HCT116 (cell line): Measurements from ENCODE around the gene DPP10.

Source experiments
- CEBPB ChIP-seq: IDR thresholded peaks from 2 replicates; pipeline ENCODE4 v1.6.1; 2012; ENCODE audit warnings: low read depth
- EZH2 ChIP-seq: fragments of 200-600 bp; sonication (generic); IDR thresholded peaks from 2 replicates; pipeline ENCODE4 v1.6.1; 2017; ENCODE audit warnings: antibody characterized with exemption, mixed run types
- EZH2phosphoT487 ChIP-seq: fragments of 200-600 bp; IDR thresholded peaks from 2 replicates; pipeline ENCODE4 v1.6.1; 2018; ENCODE audit warnings: antibody characterized with exemption, borderline replicate concordance
- JUND ChIP-seq: IDR thresholded peaks from 2 replicates; pipeline ENCODE4 v1.6.1; 2012
- POLR2A ChIP-seq: IDR thresholded peaks from 2 replicates; pipeline ENCODE4 v1.7.0; 2011; ENCODE audit warnings: borderline replicate concordance; ENCODE audit not compliant: insufficient read depth, insufficient read length; ENCODE audit errors: extremely low read depth
- POLR2AphosphoS5 ChIP-seq: IDR thresholded peaks from 2 replicates; pipeline ENCODE4 v1.6.1; 2011; ENCODE audit warnings: mild to moderate bottlenecking, low read depth, low read length, moderate library complexity
- RAD21 ChIP-seq: IDR thresholded peaks from 2 replicates; pipeline ENCODE4 v1.6.1; 2012; ENCODE audit warnings: low read depth, mild to moderate bottlenecking
- SP1 ChIP-seq: IDR thresholded peaks from 2 replicates; pipeline ENCODE4 v1.6.1; 2012; ENCODE audit warnings: low read depth
- SRF ChIP-seq: IDR thresholded peaks from 2 replicates; pipeline ENCODE4 v1.6.1; 2012; ENCODE audit warnings: low read depth
- YY1 ChIP-seq: IDR thresholded peaks from 2 replicates; pipeline ENCODE4 v1.6.1; 2011; ENCODE audit warnings: low read length, low read depth, moderate library complexity, mild to moderate bottlenecking; ENCODE audit not compliant: insufficient replicate concordance; ENCODE audit errors: extremely low read depth
- ZNF274 ChIP-seq: fragments of 200-500 bp; sonication (Bioruptor generic); IDR thresholded peaks from 2 replicates; pipeline ENCODE4 v1.6.1; 2014; ENCODE audit warnings: mild to moderate bottlenecking, low read depth, low read length, inconsistent platforms
- TF ChIP-seq, protein P1 (sequence below): IDR thresholded peaks from 2 replicates; pipeline ENCODE4 v1.6.1; 2012
- TF ChIP-seq, protein P2 (sequence below), 3 experiments: fragments of 200-600 bp in 1 of 3; sonication (generic) in 1 of 3; IDR thresholded peaks in 2 of 3; conservative IDR thresholded peaks in 1 of 3; 2 replicates each; pipeline ENCODE4 v1.5.1; 2012 to 2017; ENCODE audit warnings: low read depth in 2 of 3, low read length in 2 of 3, antibody characterized with exemption in 1 of 3, borderline replicate concordance in 1 of 3, control low read depth in 1 of 3, mild to moderate bottlenecking in 1 of 3, mixed read lengths in 1 of 3, mixed run types in 1 of 3, moderate library complexity in 1 of 3; ENCODE audit not compliant: insufficient read depth in 1 of 3
- TF ChIP-seq, protein P3 (sequence below): IDR thresholded peaks from 2 replicates; pipeline ENCODE4 v1.6.1; 2012; ENCODE audit warnings: low read depth

DNA sequence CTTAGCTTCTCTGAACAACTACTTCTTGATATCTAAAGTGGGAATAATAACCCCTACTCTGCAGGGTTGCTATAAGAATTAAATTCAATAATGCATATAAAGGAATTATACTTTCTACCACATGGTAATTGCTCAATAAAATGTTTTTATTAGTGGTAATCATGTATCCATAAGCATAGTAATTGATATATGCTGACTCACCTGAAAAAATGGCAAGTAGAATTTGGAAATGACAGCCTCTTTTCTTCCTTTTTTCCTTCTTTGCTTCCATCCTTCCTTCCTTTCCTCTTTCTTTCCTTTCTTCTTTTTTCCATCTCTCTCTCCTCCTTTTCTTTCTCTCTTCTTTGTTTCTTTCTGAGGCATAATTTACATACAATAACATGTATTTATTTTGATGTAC is 65.3 kb downstream of the DPP10 start:
- no peak for TF ChIP-seq YY1
- TF ChIP-seq, protein P1, sequence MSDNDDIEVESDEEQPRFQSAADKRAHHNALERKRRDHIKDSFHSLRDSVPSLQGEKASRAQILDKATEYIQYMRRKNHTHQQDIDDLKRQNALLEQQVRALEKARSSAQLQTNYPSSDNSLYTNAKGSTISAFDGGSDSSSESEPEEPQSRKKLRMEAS: no peak
- TF ChIP-seq, protein P2, sequence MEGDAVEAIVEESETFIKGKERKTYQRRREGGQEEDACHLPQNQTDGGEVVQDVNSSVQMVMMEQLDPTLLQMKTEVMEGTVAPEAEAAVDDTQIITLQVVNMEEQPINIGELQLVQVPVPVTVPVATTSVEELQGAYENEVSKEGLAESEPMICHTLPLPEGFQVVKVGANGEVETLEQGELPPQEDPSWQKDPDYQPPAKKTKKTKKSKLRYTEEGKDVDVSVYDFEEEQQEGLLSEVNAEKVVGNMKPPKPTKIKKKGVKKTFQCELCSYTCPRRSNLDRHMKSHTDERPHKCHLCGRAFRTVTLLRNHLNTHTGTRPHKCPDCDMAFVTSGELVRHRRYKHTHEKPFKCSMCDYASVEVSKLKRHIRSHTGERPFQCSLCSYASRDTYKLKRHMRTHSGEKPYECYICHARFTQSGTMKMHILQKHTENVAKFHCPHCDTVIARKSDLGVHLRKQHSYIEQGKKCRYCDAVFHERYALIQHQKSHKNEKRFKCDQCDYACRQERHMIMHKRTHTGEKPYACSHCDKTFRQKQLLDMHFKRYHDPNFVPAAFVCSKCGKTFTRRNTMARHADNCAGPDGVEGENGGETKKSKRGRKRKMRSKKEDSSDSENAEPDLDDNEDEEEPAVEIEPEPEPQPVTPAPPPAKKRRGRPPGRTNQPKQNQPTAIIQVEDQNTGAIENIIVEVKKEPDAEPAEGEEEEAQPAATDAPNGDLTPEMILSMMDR (IDR thresholded peaks at IDR 0.05 in 2 of 3, conservative IDR thresholded peaks at IDR 0.05 in 1 of 3; ENCODE audit: borderline replicate concordance in 1 of 3, insufficient read depth in 1 of 3, low read depth in 2 of 3, low read length in 2 of 3): no peak
- no peak for TF ChIP-seq POLR2AphosphoS5
- no peak for TF ChIP-seq EZH2
- no peak for TF ChIP-seq RAD21
- TF ChIP-seq, protein P3, sequence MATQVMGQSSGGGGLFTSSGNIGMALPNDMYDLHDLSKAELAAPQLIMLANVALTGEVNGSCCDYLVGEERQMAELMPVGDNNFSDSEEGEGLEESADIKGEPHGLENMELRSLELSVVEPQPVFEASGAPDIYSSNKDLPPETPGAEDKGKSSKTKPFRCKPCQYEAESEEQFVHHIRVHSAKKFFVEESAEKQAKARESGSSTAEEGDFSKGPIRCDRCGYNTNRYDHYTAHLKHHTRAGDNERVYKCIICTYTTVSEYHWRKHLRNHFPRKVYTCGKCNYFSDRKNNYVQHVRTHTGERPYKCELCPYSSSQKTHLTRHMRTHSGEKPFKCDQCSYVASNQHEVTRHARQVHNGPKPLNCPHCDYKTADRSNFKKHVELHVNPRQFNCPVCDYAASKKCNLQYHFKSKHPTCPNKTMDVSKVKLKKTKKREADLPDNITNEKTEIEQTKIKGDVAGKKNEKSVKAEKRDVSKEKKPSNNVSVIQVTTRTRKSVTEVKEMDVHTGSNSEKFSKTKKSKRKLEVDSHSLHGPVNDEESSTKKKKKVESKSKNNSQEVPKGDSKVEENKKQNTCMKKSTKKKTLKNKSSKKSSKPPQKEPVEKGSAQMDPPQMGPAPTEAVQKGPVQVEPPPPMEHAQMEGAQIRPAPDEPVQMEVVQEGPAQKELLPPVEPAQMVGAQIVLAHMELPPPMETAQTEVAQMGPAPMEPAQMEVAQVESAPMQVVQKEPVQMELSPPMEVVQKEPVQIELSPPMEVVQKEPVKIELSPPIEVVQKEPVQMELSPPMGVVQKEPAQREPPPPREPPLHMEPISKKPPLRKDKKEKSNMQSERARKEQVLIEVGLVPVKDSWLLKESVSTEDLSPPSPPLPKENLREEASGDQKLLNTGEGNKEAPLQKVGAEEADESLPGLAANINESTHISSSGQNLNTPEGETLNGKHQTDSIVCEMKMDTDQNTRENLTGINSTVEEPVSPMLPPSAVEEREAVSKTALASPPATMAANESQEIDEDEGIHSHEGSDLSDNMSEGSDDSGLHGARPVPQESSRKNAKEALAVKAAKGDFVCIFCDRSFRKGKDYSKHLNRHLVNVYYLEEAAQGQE: no peak
- TF ChIP-seq POLR2A: no peak
- TF ChIP-seq SRF: no peak
- TF ChIP-seq SP1: no peak
- TF ChIP-seq ZNF274: no peak
- no peak for TF ChIP-seq JUND
- TF ChIP-seq CEBPB: no peak
- no peak for TF ChIP-seq EZH2phosphoT487
